Activated CD8-positive, alpha-beta memory T cell treated with anti-CD3 and anti-CD28 coated beads, Interleukin-2, amount 50 U/mL, for 24 hours (primary cell): ENCODE results near the gene USP21.

Experiments used
- DNase-seq: peaks from one replicate; pipeline ENCODE4 v3.0.0-alpha.2; 2020; ENCODE audit errors: extremely low read depth

The USP21 gene

DNA sequence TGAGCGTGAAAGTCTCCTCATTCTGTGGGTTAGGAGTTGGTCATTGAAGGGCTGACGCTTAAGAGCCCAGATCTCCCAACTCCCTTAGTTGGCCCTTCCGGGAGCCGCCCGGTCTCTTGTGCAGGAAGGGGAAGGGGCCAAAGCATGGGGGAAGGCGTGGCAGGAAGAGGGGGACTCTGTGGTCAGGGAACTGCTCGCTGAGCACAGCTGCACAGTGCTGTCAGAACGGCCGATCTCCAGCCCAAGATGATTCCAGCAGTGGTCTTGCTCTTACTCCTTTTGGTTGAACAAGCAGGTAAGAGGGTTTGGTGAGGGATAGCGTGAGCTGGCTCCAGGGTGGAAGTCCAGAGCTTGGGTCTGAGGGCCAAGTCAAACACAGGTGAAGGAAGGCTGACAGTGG, 55.8 kb downstream of the USP21 start, which contains the start of gene FCER1G:
FCER1G (plus strand) TSS at position 220 of the 400 bp plus-strand sequence; CDS start at position 247, 27 bp downstream.
- no peak for DNase-seq
